ENCODE data around the gene ACHE. TPM values are rescaled to one million over a fixed set of nuclear protein-coding genes. Genes with fewer than 3 reads are reported as not detected.

Gene ACHE
- total and polyA plus RNA-seq, 2 of the 13 experiments (the other 11 are each of a cell fraction or from before 2014, with no cell fraction given) = 0.18 to 0.40 TPM

DNA sequence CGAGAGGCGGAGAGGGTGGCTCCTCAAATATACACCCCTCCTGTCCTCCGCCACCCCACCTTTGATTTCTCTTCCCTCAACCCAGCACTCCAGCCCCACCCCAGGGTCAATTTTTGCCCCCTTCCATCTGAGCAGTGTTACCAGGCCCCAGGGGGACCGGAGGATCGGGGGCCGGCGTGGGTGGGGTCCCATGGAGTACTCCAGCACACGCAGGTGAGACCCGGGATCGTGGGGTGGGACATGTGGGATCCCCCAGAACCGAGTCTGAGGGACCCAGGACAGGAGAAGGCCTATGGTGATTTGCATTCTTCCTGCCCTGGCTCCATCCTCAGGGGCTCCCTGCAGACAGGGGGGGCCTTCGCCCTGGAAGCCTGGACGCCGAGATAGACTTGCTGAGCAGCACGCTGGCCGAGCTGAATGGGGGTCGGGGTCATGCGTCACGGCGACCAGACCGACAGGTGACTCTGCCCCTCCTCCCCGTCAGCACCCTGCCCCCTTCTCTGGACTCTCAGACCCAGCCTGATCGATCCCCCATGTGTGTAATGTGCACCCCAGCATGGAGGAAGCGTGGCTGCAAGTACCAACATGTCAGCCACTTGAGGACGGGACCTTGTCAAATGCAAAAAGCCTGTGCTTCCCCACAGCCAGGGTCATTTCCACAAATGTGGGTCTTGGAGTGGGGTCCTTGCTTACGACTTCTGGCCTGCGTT, 27.8 kb downstream of the ACHE start (continued):
- TF ChIP-seq, protein P1, sequence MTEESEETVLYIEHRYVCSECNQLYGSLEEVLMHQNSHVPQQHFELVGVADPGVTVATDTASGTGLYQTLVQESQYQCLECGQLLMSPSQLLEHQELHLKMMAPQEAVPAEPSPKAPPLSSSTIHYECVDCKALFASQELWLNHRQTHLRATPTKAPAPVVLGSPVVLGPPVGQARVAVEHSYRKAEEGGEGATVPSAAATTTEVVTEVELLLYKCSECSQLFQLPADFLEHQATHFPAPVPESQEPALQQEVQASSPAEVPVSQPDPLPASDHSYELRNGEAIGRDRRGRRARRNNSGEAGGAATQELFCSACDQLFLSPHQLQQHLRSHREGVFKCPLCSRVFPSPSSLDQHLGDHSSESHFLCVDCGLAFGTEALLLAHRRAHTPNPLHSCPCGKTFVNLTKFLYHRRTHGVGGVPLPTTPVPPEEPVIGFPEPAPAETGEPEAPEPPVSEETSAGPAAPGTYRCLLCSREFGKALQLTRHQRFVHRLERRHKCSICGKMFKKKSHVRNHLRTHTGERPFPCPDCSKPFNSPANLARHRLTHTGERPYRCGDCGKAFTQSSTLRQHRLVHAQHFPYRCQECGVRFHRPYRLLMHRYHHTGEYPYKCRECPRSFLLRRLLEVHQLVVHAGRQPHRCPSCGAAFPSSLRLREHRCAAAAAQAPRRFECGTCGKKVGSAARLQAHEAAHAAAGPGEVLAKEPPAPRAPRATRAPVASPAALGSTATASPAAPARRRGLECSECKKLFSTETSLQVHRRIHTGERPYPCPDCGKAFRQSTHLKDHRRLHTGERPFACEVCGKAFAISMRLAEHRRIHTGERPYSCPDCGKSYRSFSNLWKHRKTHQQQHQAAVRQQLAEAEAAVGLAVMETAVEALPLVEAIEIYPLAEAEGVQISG (CRISPR knock-in tag; IDR thresholded peaks at IDR 0.05) = no peak

- no peaks in the 10 kb centered on the region for H4K20me1 ChIP-seq (ENCODE audit: insufficient read depth, low read length)
- WGBS (ENCODE audit: low lambda C conversion rate) = 76% methylated on average over 26 of the region's 42 CpGs
- no peak for DNase-seq (ENCODE audit: low spot score)
- H2AFZ ChIP-seq (ENCODE audit: low read length) = no peak within 1 kb of the TSS
- no peak within 1 kb of the TSS for H3K4me2 ChIP-seq (ENCODE audit: low read depth, low read length)
- H3K9me3 ChIP-seq (ENCODE audit: low read length) = no peaks in the 10 kb centered on the region
- in situ Hi-C loops (cut with HindIII; ENCODE audit: extremely low pct_ligation_motif_present, low pct_unique_long_range_greater_than_20kb) (no loop called here), intact Hi-C loops (cut with micrococcal nuclease; ENCODE audit: unreplicated experiment) (no loop called here)
- H3K9ac ChIP-seq (ENCODE audit: insufficient read depth, low read depth, low read length) = no peak within 1 kb of the TSS
- H3K4me1 ChIP-seq (ENCODE audit: insufficient read depth, low read length) = peaks cover 19% of the 10 kb centered on the region
- no peak within 1 kb of the TSS for H3K27ac ChIP-seq (ENCODE audit: extremely low read length, insufficient read depth, low read length)
- no peaks in the 10 kb centered on the region; a peak in 1 of 5 replicates for H3K36me3 ChIP-seq (replicated peaks in 1 of 2; ENCODE audit: control insufficient read depth in 1 of 2, insufficient read depth in 2 of 2, low read length in 2 of 2)
- FAIRE-seq = no peak
- no peaks in the 10 kb centered on the region for H3K79me2 ChIP-seq (ENCODE audit: insufficient read depth, low read length)
- H3K4me3 ChIP-seq (replicated peaks in 1 of 3; ENCODE audit: insufficient read depth in 1 of 3, low read depth in 2 of 3, low read length in 3 of 3) = no peak within 1 kb of the TSS
- ChIA-PET POLR2A (no interaction called here), CTCF (ENCODE audit: low intra/inter-chr PET ratio, low total read pairs) (no interaction called here)
- TF ChIP-seq CREB1 (IDR thresholded peaks at IDR 0.05) = peak; percentile 95
- TF ChIP-seq CREB1 (CRISPR knock-in tag; IDR thresholded peaks at IDR 0.05) = no peak
- TF ChIP-seq, protein P2, sequence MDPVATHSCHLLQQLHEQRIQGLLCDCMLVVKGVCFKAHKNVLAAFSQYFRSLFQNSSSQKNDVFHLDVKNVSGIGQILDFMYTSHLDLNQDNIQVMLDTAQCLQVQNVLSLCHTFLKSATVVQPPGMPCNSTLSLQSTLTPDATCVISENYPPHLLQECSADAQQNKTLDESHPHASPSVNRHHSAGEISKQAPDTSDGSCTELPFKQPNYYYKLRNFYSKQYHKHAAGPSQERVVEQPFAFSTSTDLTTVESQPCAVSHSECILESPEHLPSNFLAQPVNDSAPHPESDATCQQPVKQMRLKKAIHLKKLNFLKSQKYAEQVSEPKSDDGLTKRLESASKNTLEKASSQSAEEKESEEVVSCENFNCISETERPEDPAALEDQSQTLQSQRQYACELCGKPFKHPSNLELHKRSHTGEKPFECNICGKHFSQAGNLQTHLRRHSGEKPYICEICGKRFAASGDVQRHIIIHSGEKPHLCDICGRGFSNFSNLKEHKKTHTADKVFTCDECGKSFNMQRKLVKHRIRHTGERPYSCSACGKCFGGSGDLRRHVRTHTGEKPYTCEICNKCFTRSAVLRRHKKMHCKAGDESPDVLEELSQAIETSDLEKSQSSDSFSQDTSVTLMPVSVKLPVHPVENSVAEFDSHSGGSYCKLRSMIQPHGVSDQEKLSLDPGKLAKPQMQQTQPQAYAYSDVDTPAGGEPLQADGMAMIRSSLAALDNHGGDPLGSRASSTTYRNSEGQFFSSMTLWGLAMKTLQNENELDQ (CRISPR knock-in tag; IDR thresholded peaks at IDR 0.05; ENCODE audit: borderline replicate concordance) = no peak
- peak; percentile 98 for TF ChIP-seq ATF7 (IDR thresholded peaks at IDR 0.05)
- no peak for TF ChIP-seq ATF7 (CRISPR knock-in tag; IDR thresholded peaks at IDR 0.05)
- TF ChIP-seq ZFP37 (CRISPR knock-in tag; IDR thresholded peaks at IDR 0.05; ENCODE audit: borderline replicate concordance) = no peak
- TF ChIP-seq AGO2 (optimal IDR thresholded peaks at IDR 0.05; ENCODE audit: low read depth, low read length) = peak; percentile 34
- H3K27me3 ChIP-seq (ENCODE audit: control insufficient read depth in 1 of 2, insufficient read depth in 2 of 2, low read length in 2 of 2) = no peaks in the 10 kb centered on the region; a peak in 1 of 5 replicates
- BruUV-seq (replicated peaks) = no TSS peak
- ATAC-seq = no peak
These were observed 28.5 kb downstream of the ACHE start, which contains the start of gene TRIP6 for GRCh38 chr7:100867040-100867775. TSS of gene TRIP6 (plus strand) at chr7:100867387. CDS start at chr7:100867498, 111 bp downstream.

Data from HepG2 (cell line).